GM10248 (cell line): ENCODE data around the gene MIOS.

Experiments
- CTCF ChIA-PET: fragments of 300-600 bp; sonication (Branson Sonifier 250); formaldehyde crosslinking; extraction: SDS; loops from one replicate; lab custom pipeline; 2021; ENCODE audit warnings: antibody characterized with exemption; lab: Yijun Ruan, JAX
- POLR2A ChIA-PET: fragments of 350-650 bp; sonication (Branson Sonifier 250); formaldehyde crosslinking; extraction: SDS; loops from one replicate; lab custom pipeline; 2020; ENCODE audit warnings: antibody characterized with exemption; lab: Yijun Ruan, JAX
- DNase-seq: peaks from one replicate; pipeline ENCODE4 v3.0.0; 2012; ENCODE audit errors: extremely low spot score
- CTCF ChIP-seq: IDR thresholded peaks from 2 replicates; pipeline ENCODE4 v1.5.1; 2012; ENCODE audit warnings: mild to moderate bottlenecking, low read depth; ENCODE audit errors: extremely low read depth, missing control alignments, control extremely low read depth

MIOS gene

GRCh38 chr7:7565746-7566650 lies 686 bp upstream of the MIOS start:
- DNase-seq = peak; percentile 11
- ChIA-PET CTCF (interaction anchor here (0.9 to 1.7 kb wide), 3 partner anchors 14 to 142 kb away, joined by 3 to 8 read pairs (median 5); no protein-coding TSS in a partner anchor), POLR2A (interaction anchor here (0.6 kb wide), 1 partner anchor 48 kb away, joined by 3 read pairs; no protein-coding TSS in a partner anchor)
- no peak for TF ChIP-seq CTCF

DNA sequence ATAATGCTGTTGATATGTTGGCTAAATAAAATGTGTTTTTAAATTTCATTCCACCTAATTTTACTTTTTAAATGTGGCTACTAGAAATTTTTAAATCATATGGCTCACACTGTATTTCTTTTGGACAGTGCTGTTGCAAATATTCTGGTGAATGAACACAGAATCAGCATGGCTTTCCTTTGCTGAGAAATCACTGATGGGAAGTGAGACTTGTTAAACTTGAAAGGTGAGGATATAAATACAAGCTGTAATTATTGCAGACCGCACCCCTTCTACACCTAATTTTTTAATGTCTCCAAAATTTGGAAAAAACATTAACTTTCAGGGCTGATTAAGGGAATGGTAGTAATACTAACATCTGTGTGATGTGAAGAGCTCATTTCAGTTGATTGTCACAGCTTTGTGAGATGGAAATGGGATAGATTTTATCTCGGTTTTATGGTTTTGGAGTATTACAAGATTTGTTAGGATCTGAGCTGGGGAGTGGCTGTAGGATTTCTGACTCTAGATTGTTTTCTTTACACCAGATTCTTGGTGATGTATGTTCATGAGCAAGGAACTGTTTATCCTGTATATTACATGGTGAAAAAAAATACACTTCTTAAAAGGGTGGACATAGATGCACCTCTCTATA lies 1.3 kb downstream of the MIOS start:
- no peak for TF ChIP-seq CTCF
- POLR2A ChIA-PET = no interaction called here
- DNase-seq = no peak
- CTCF ChIA-PET = interaction anchor here (1.0 to 1.5 kb wide), 4 partner anchors 9 to 25 kb away, joined by 3 to 5 read pairs (median 4); no protein-coding TSS in a partner anchor

- CTCF ChIA-PET = interaction anchor here (1.0 to 1.5 kb wide), 4 partner anchors 9 to 24 kb away, joined by 3 to 5 read pairs (median 4); no protein-coding TSS in a partner anchor
- no peak for TF ChIP-seq CTCF
- DNase-seq = no peak
- POLR2A ChIA-PET = no interaction called here
Observed at GRCh38 chr7:7568553-7568952, 1.9 kb downstream of the MIOS start.

DNA sequence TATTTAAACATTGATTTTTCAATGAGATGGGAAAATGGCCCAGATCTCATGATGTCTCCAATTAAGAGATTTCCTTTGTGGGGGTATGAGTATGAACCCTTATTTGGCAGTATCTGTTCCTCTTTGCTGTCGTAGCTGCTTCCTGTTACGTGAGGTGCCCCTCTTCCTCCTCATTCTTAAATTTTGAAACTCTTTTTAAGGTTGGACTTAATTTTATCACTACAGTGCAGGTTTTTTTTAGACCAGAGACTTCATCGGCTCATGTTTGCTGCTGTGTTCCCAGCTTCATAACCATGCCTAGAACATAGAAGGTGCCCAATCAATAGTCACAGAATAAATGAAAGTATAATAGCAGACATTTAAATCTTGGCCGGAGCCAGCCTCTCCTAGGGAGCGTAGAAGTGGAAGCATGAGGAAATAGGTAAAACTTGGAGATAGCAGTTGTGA lies 2.4 kb downstream of the MIOS start:
- CTCF ChIA-PET = interaction anchor here (1.3 to 1.5 kb wide), 3 partner anchors 9 to 24 kb away, joined by 3 to 5 read pairs (median 4); no protein-coding TSS in a partner anchor
- no peak for TF ChIP-seq CTCF
- POLR2A ChIA-PET = no interaction called here
- DNase-seq = peak; percentile 66

DNA sequence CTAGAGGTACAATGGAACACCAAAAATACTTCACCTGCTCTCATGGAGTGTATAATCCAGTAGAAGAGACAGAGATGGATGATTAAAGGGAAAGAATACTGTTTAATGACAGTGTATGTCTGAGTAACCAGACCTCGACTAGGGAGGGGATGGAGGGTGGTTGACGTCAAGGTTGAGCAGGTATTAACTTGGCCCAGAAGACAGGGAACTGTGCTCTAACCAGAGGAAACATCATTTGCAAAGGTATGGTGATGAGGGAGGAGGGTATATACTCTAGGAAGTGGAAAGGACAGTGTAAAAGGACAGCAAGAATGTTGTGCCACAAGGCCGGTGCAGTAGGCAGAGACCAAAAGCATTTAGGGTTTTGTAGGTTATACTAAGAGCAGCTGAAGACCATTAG lies 2.9 kb downstream of the MIOS start:
- POLR2A ChIA-PET = no interaction called here
- CTCF ChIA-PET = interaction anchor here (1.5 kb wide), 1 partner anchor 10 kb away, joined by 4 read pairs; no protein-coding TSS in a partner anchor
- TF ChIP-seq CTCF = no peak
- DNase-seq = peak; percentile 11

GRCh38 chr7:7570584-7570983 lies 3.9 kb downstream of the MIOS start:
- DNase-seq = no peak
- POLR2A ChIA-PET = no interaction called here
- TF ChIP-seq CTCF = no peak
- CTCF ChIA-PET = interaction anchor here (1.0 to 1.1 kb wide), 2 partner anchors 9 to 389 kb away, joined by 3 to 4 read pairs; partner anchors contain the start of gene C1GALT1
